Sigmoid colon (tissue), 4 donors: ENCODE data around the gene AUTS2.

Experiments
- EP300 ChIP-seq, 4 donors: sonication (generic); formaldehyde crosslinking; IDR thresholded peaks; one replicate each; pipeline ENCODE4 v1.6.1; 2017; ENCODE audit warnings: antibody characterized with exemption in 4 of 4
- POLR2AphosphoS5 ChIP-seq, 4 donors: sonication (generic); formaldehyde crosslinking; IDR thresholded peaks; one replicate each; pipeline ENCODE4 v1.6.1; 2017; ENCODE audit warnings: antibody characterized with exemption in 4 of 4

GRCh38 chr7:69630292-69630691, 32.0 kb downstream of the AUTS2 start:
- TF ChIP-seq EP300 (IDR thresholded peaks at IDR 0.05) (no peak), POLR2AphosphoS5 (IDR thresholded peaks at IDR 0.05) (no peak)
